ENCODE results near the gene GNA12.

Gene GNA12

GRCh38 chr7:2837496-2837895, 6.6 kb downstream of the GNA12 start:
- no peaks in the 10 kb centered on the region for H3K27me3 ChIP-seq (ENCODE audit: control insufficient read depth, low read length)
- H3K4me1 ChIP-seq (ENCODE audit: control insufficient read depth, low read length) = peaks cover 37% of the 10 kb centered on the region
- no peak overlapping the region for H3K27ac ChIP-seq (ENCODE audit: low read depth, low read length)
- peaks cover 41% of the 10 kb centered on the region for H3K79me2 ChIP-seq (ENCODE audit: control insufficient read depth, low read length)
- peaks cover 7% of the 10 kb centered on the region; the same call in 1 of the 2 replicates for H3F3A ChIP-seq (ENCODE audit: control insufficient read depth, insufficient read depth)
- H3K4me2 ChIP-seq (ENCODE audit: low read length) = peak overlapping the region; percentile 53
- H4K20me1 ChIP-seq (ENCODE audit: control insufficient read depth, insufficient read depth, low read depth, low read length) = peaks cover 2% of the 10 kb centered on the region; the same call in 1 of the 2 replicates
- no peaks in the 10 kb centered on the region for H3K9me3 ChIP-seq (ENCODE audit: control insufficient read depth, insufficient read depth, low read length)
- TF ChIP-seq EZH2phosphoT487 (IDR thresholded peaks at IDR 0.05; ENCODE audit: borderline replicate concordance, low read length) (no peak), CTCF (IDR thresholded peaks at IDR 0.05; ENCODE audit: low read depth, low read length, poor library complexity, severe bottlenecking) (no peak)
- H3K36me3 ChIP-seq (ENCODE audit: control insufficient read depth, low read length) = peaks cover 6% of the 10 kb centered on the region; the same call in 1 of the 2 replicates
- H3K4me3 ChIP-seq (ENCODE audit: low read length) = peak overlapping the region; percentile 21
- no peaks in the 10 kb centered on the region for H3K9me2 ChIP-seq (replicated peaks; ENCODE audit: control insufficient read depth, low read length)

DNA sequence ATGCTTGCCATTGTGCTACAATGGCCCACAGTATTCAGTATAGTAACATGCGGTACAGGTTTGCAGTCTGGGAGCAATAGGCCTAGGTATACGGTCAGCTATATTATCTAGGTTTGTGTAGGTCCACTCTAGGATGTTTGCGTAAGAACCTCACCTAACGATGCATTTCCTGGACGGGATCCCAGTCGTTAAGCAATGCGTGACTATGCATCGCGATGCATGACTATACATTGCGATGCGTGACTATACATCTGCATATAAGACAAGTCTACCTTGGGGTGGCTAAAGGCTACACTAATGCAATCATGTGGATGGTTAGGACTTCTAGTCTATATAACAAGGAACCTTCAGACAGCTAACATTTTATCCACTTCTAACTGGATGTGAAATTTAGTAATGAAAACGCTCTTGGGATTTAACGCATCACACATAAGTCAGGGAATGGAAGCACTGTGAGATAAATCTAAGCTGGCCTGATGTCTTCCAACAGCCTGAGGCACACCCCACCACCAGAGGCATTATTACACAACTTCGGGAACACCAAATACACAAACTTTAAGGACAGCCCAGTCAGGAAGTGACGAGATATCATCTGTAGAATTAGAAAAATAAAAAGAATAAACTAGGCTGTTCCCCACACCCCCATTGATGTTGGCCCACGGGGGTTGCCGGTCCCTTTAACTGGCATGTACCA, 9.2 kb downstream of the GNA12 start:
- no peaks in the 10 kb centered on the region for H3K9me3 ChIP-seq (ENCODE audit: control insufficient read depth, insufficient read depth, low read length)
- TF ChIP-seq CTCF (IDR thresholded peaks at IDR 0.05; ENCODE audit: low read depth, low read length, poor library complexity, severe bottlenecking) = no peak
- no peak for TF ChIP-seq EZH2phosphoT487 (IDR thresholded peaks at IDR 0.05; ENCODE audit: borderline replicate concordance, low read length)
- peaks cover 5% of the 10 kb centered on the region; the same call in 1 of the 2 replicates for H3F3A ChIP-seq (ENCODE audit: control insufficient read depth, insufficient read depth)
- no peak overlapping the region for H3K27ac ChIP-seq (ENCODE audit: low read depth, low read length)
- no peaks in the 10 kb centered on the region for H3K27me3 ChIP-seq (ENCODE audit: control insufficient read depth, low read length)
- no peak overlapping the region for H3K4me3 ChIP-seq (ENCODE audit: low read length)
- peaks cover 45% of the 10 kb centered on the region for H3K79me2 ChIP-seq (ENCODE audit: control insufficient read depth, low read length)
- H3K4me1 ChIP-seq (ENCODE audit: control insufficient read depth, low read length) = peaks cover 28% of the 10 kb centered on the region
- H4K20me1 ChIP-seq (ENCODE audit: control insufficient read depth, insufficient read depth, low read depth, low read length) = peaks cover 6% of the 10 kb centered on the region; the same call in 1 of the 2 replicates
- H3K9me2 ChIP-seq (replicated peaks; ENCODE audit: control insufficient read depth, low read length) = no peaks in the 10 kb centered on the region
- H3K36me3 ChIP-seq (ENCODE audit: control insufficient read depth, low read length) = 0 out of 2 replicates have a peak, but pooled peaks cover 3% of the 10 kb centered on the region
- no peak overlapping the region for H3K4me2 ChIP-seq (ENCODE audit: low read length)

DNA sequence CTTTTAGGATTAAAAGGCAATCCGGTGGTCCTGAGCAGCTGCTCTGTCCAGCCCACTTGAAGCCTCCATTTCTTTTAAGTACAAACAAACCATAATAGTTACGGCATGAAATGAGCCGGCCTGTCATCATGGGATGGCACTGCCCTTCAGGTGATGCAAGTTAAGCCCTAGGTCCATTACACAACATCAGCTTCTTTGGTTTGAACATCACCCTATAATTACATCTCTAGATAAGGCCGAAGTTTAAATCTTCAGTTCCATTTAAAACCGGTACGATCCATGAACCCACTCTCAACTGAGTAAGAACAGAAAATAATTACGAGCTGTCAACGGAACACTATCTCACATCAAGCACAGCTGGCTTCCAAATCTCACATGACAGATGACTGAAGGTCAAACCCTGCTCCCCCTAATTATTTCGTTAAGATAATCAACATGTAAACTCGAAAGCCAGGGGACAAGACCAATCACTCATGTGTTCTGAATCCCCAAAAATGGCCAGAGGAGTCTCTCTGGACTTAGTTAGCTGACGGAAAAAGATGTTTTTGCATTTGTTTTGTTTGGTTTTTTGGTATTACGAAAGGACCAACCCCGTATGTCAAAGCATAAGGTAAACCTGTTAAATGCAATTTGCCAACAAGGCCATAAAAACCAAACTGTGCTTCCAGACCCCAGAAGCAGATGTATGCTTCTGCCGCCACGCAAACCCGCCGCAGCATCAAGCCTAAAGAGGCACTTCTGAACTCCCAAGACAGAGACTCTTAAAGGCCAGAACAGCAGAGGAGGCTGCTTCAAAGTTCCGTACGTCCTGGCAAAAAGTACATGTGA, 10.8 kb downstream of the GNA12 start:
- no peaks in the 10 kb centered on the region for H3K27me3 ChIP-seq (ENCODE audit: control insufficient read depth, low read length)
- H3K36me3 ChIP-seq (ENCODE audit: control insufficient read depth, low read length) = 0 out of 2 replicates have a peak, but pooled peaks cover 3% of the 10 kb centered on the region
- no peak overlapping the region for H3K4me2 ChIP-seq (ENCODE audit: low read length)
- peaks cover 12% of the 10 kb centered on the region for H3K4me1 ChIP-seq (ENCODE audit: control insufficient read depth, low read length)
- no peak for TF ChIP-seq EZH2phosphoT487 (IDR thresholded peaks at IDR 0.05; ENCODE audit: borderline replicate concordance, low read length)
- TF ChIP-seq CTCF (IDR thresholded peaks at IDR 0.05; ENCODE audit: low read depth, low read length, poor library complexity, severe bottlenecking) = no peak
- H4K20me1 ChIP-seq (ENCODE audit: control insufficient read depth, insufficient read depth, low read depth, low read length) = peaks cover 6% of the 10 kb centered on the region; the same call in 1 of the 2 replicates
- no peaks in the 10 kb centered on the region for H3K9me3 ChIP-seq (ENCODE audit: control insufficient read depth, insufficient read depth, low read length)
- H3K27ac ChIP-seq (ENCODE audit: low read depth, low read length) = no peak overlapping the region
- H3K4me3 ChIP-seq (ENCODE audit: low read length) = no peak overlapping the region
- H3K79me2 ChIP-seq (ENCODE audit: control insufficient read depth, low read length) = peaks cover 41% of the 10 kb centered on the region
- no peaks in the 10 kb centered on the region for H3F3A ChIP-seq (ENCODE audit: control insufficient read depth, insufficient read depth)
- no peaks in the 10 kb centered on the region for H3K9me2 ChIP-seq (replicated peaks; ENCODE audit: control insufficient read depth, low read length)
